ENCODE measurements around the gene CACNA2D3.

The CACNA2D3 gene

DNA sequence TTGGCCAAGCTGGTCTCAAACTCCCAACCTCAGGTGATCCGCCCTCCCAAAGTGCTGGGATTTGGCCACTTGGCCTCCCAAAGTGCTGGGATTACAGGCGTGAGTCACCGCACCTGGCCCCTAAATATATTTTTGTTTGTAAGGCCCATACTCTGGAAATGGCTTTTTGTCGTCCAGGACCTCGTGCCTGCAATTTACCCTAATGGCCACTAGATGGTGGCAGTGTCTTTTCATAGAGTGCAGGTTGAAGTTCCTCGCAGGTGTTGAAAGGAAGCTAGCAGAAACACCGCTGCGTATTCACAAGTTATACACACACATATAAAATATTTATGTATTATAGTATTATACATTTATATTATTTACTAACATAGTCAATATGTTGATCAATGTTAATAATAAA lies 708.3 kb downstream of the CACNA2D3 start:
- Histone ChIP-seq H3K4me1 (ENCODE audit: control insufficient read depth in 2 of 2, insufficient read depth in 1 of 2, low read depth in 1 of 2, low read length in 2 of 2) (no peaks in the 10 kb centered on the region), H3K18ac (ENCODE audit: low read length) (no peak overlapping the region), H3K14ac (ENCODE audit: low read length) (no peak overlapping the region), H3K27ac (replicated peaks; ENCODE audit: low read length) (no peak overlapping the region), H2AK5ac (ENCODE audit: low read depth, low read length) (no peak overlapping the region), H2BK12ac (ENCODE audit: low read length) (no peak overlapping the region), H2BK5ac (ENCODE audit: low read length) (no peak overlapping the region), H3K9ac (ENCODE audit: low read depth, low read length, poor library complexity) (no peak overlapping the region), H2BK120ac (ENCODE audit: low read depth, low read length) (no peak overlapping the region), H4K91ac (ENCODE audit: low read depth, low read length, poor library complexity) (no peak overlapping the region), H2BK15ac (ENCODE audit: low read length) (no peak overlapping the region), H2AFZ (ENCODE audit: low read length) (no peak overlapping the region), H4K8ac (ENCODE audit: low read depth, low read length) (no peak overlapping the region), H3K4ac (ENCODE audit: low read length) (no peak overlapping the region), H3K23ac (ENCODE audit: low read depth, low read length, poor library complexity) (no peak overlapping the region), H3K36me3 (replicated peaks in 1 of 2; ENCODE audit: control insufficient read depth in 2 of 2, insufficient read depth in 2 of 2, low read length in 2 of 2) (no peaks in the 10 kb centered on the region), H3K4me3 (ENCODE audit: low read length in 2 of 2) (no peak overlapping the region), H3K4me2 (ENCODE audit: insufficient read depth, low read length, poor library complexity, severe bottlenecking) (no peak overlapping the region), H3K79me1 (ENCODE audit: low read depth, low read length) (no peaks in the 10 kb centered on the region), H3K9me3 (replicated peaks in 1 of 2; ENCODE audit: control insufficient read depth in 2 of 2, insufficient read depth in 1 of 2, low read depth in 1 of 2, low read length in 2 of 2) (peaks cover 5 to 9% of the 10 kb centered on the region in 2 donors), H3K27me3 (ENCODE audit: control insufficient read depth in 3 of 3, insufficient read depth in 3 of 3, low read depth in 1 of 3, low read length in 3 of 3) (no peaks in the 10 kb centered on the region)
- no peak for DNase-seq (ENCODE audit: low spot score)
- no CpG with 5 or more reads among the region's 8 CpGs for WGBS, 2 donors (ENCODE audit: extremely low coverage in 2 of 2, insufficient read length in 2 of 2, insufficient replicate concordance in 1 of 2)

- Histone ChIP-seq H3K14ac (ENCODE audit: low read length) (no peak overlapping the region), H2AK5ac (ENCODE audit: low read depth, low read length) (no peak overlapping the region), H3K4me2 (ENCODE audit: insufficient read depth, low read length, poor library complexity, severe bottlenecking) (no peak overlapping the region), H3K23ac (ENCODE audit: low read depth, low read length, poor library complexity) (no peak overlapping the region), H3K79me1 (ENCODE audit: low read depth, low read length) (no peaks in the 10 kb centered on the region), H2BK5ac (ENCODE audit: low read length) (no peak overlapping the region), H2BK15ac (ENCODE audit: low read length) (no peak overlapping the region), H4K8ac (ENCODE audit: low read depth, low read length) (no peak overlapping the region), H3K27me3 (ENCODE audit: control insufficient read depth in 3 of 3, insufficient read depth in 3 of 3, low read depth in 1 of 3, low read length in 3 of 3) (no peaks in the 10 kb centered on the region), H3K4ac (ENCODE audit: low read length) (no peak overlapping the region), H3K4me1 (ENCODE audit: control insufficient read depth in 2 of 2, insufficient read depth in 1 of 2, low read depth in 1 of 2, low read length in 2 of 2) (no peaks in the 10 kb centered on the region), H3K4me3 (ENCODE audit: low read length in 2 of 2) (no peak overlapping the region), H3K36me3 (replicated peaks in 1 of 2; ENCODE audit: control insufficient read depth in 2 of 2, insufficient read depth in 2 of 2, low read length in 2 of 2) (no peaks in the 10 kb centered on the region), H2BK120ac (ENCODE audit: low read depth, low read length) (no peak overlapping the region), H4K91ac (ENCODE audit: low read depth, low read length, poor library complexity) (no peak overlapping the region), H2BK12ac (ENCODE audit: low read length) (no peak overlapping the region), H3K9ac (ENCODE audit: low read depth, low read length, poor library complexity) (no peak overlapping the region), H3K9me3 (replicated peaks in 1 of 2; ENCODE audit: control insufficient read depth in 2 of 2, insufficient read depth in 1 of 2, low read depth in 1 of 2, low read length in 2 of 2) (peaks cover 5 to 9% of the 10 kb centered on the region in 2 donors), H3K18ac (ENCODE audit: low read length) (no peak overlapping the region), H2AFZ (ENCODE audit: low read length) (no peak overlapping the region), H3K27ac (replicated peaks; ENCODE audit: low read length) (no peak overlapping the region)
- no CpG with 5 or more reads among the region's 2 CpGs for WGBS, 2 donors (ENCODE audit: extremely low coverage in 2 of 2, insufficient read length in 2 of 2, insufficient replicate concordance in 1 of 2)
- no peak for DNase-seq (ENCODE audit: low spot score)
Measured at GRCh38 chr3:54831112-54831511, 708.8 kb downstream of the CACNA2D3 start.

DNA sequence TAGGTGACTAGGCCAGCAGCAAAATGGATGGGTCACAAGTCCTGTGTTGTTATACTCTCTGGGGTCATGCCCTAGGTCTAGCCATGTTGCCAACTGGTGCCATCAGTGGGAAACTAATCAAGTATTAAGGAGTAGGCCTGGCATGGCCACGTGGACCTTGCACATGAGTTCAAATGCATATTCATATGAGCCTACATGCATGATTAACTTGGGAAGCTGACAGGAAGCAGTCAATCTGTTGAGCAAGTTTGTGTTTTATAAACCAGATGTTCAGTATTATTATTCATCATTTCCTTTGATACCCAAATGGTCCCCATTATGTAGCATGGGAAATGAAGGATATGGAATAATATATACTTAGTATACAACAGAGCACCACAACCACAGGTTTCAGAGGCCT lies 710.5 kb downstream of the CACNA2D3 start:
- H2AK5ac ChIP-seq (ENCODE audit: low read depth, low read length), result no peak overlapping the region
- H3K18ac ChIP-seq (ENCODE audit: low read length), result no peak overlapping the region
- no peak overlapping the region for H2BK15ac ChIP-seq (ENCODE audit: low read length)
- no CpG with 5 or more reads among the region's 1 CpG for WGBS, 2 donors (ENCODE audit: extremely low coverage in 2 of 2, insufficient read length in 2 of 2, insufficient replicate concordance in 1 of 2)
- H3K4me1 ChIP-seq (ENCODE audit: control insufficient read depth in 2 of 2, insufficient read depth in 1 of 2, low read depth in 1 of 2, low read length in 2 of 2), result peaks cover 0 to 2% of the 10 kb centered on the region in 2 donors
- H2BK12ac ChIP-seq (ENCODE audit: low read length), result no peak overlapping the region
- H4K8ac ChIP-seq (ENCODE audit: low read depth, low read length), result no peak overlapping the region
- no peak overlapping the region for H2AFZ ChIP-seq (ENCODE audit: low read length)
- H3K4ac ChIP-seq (ENCODE audit: low read length), result no peak overlapping the region
- no peak overlapping the region for H4K91ac ChIP-seq (ENCODE audit: low read depth, low read length, poor library complexity)
- no peak overlapping the region for H3K9ac ChIP-seq (ENCODE audit: low read depth, low read length, poor library complexity)
- no peak overlapping the region for H2BK120ac ChIP-seq (ENCODE audit: low read depth, low read length)
- H3K14ac ChIP-seq (ENCODE audit: low read length), result no peak overlapping the region
- no peak for DNase-seq (ENCODE audit: low spot score)
- H3K4me2 ChIP-seq (ENCODE audit: insufficient read depth, low read length, poor library complexity, severe bottlenecking), result no peak overlapping the region
- peaks cover 5 to 9% of the 10 kb centered on the region in 2 donors for H3K9me3 ChIP-seq (replicated peaks in 1 of 2; ENCODE audit: control insufficient read depth in 2 of 2, insufficient read depth in 1 of 2, low read depth in 1 of 2, low read length in 2 of 2)
- no peaks in the 10 kb centered on the region for H3K36me3 ChIP-seq (replicated peaks in 1 of 2; ENCODE audit: control insufficient read depth in 2 of 2, insufficient read depth in 2 of 2, low read length in 2 of 2)
- no peaks in the 10 kb centered on the region for H3K79me1 ChIP-seq (ENCODE audit: low read depth, low read length)
- H3K4me3 ChIP-seq (ENCODE audit: low read length in 2 of 2), result no peak overlapping the region
- no peaks in the 10 kb centered on the region for H3K27me3 ChIP-seq (ENCODE audit: control insufficient read depth in 3 of 3, insufficient read depth in 3 of 3, low read depth in 1 of 3, low read length in 3 of 3)
- H3K27ac ChIP-seq (replicated peaks; ENCODE audit: low read length), result no peak overlapping the region
- H3K23ac ChIP-seq (ENCODE audit: low read depth, low read length, poor library complexity), result no peak overlapping the region
- H2BK5ac ChIP-seq (ENCODE audit: low read length), result no peak overlapping the region

- Histone ChIP-seq H3K4me2 (ENCODE audit: insufficient read depth, low read length, poor library complexity, severe bottlenecking) (no peak overlapping the region), H3K9me3 (replicated peaks in 1 of 2; ENCODE audit: control insufficient read depth in 2 of 2, insufficient read depth in 1 of 2, low read depth in 1 of 2, low read length in 2 of 2) (peaks cover 0 to 3% of the 10 kb centered on the region in 2 donors), H3K4me1 (ENCODE audit: control insufficient read depth in 2 of 2, insufficient read depth in 1 of 2, low read depth in 1 of 2, low read length in 2 of 2) (peaks cover 0 to 2% of the 10 kb centered on the region in 2 donors), H3K36me3 (replicated peaks in 1 of 2; ENCODE audit: control insufficient read depth in 2 of 2, insufficient read depth in 2 of 2, low read length in 2 of 2) (no peaks in the 10 kb centered on the region), H3K27ac (replicated peaks; ENCODE audit: low read length) (no peak overlapping the region), H3K4ac (ENCODE audit: low read length) (no peak overlapping the region), H2BK12ac (ENCODE audit: low read length) (no peak overlapping the region), H2BK15ac (ENCODE audit: low read length) (no peak overlapping the region), H3K4me3 (ENCODE audit: low read length in 2 of 2) (no peak overlapping the region), H3K23ac (ENCODE audit: low read depth, low read length, poor library complexity) (no peak overlapping the region), H3K14ac (ENCODE audit: low read length) (no peak overlapping the region), H2BK5ac (ENCODE audit: low read length) (no peak overlapping the region), H2AFZ (ENCODE audit: low read length) (no peak overlapping the region), H3K9ac (ENCODE audit: low read depth, low read length, poor library complexity) (no peak overlapping the region), H4K8ac (ENCODE audit: low read depth, low read length) (no peak overlapping the region), H4K91ac (ENCODE audit: low read depth, low read length, poor library complexity) (no peak overlapping the region), H3K18ac (ENCODE audit: low read length) (no peak overlapping the region), H3K79me1 (ENCODE audit: low read depth, low read length) (no peaks in the 10 kb centered on the region), H2BK120ac (ENCODE audit: low read depth, low read length) (no peak overlapping the region), H2AK5ac (ENCODE audit: low read depth, low read length) (no peak overlapping the region), H3K27me3 (ENCODE audit: control insufficient read depth in 3 of 3, insufficient read depth in 3 of 3, low read depth in 1 of 3, low read length in 3 of 3) (no peaks in the 10 kb centered on the region)
- no CpG with 5 or more reads among the region's 3 CpGs for WGBS, 2 donors (ENCODE audit: extremely low coverage in 2 of 2, insufficient read length in 2 of 2, insufficient replicate concordance in 1 of 2)
- no peak for DNase-seq (ENCODE audit: low spot score)
Measured at GRCh38 chr3:54835701-54836100, 713.3 kb downstream of the CACNA2D3 start.

Data from neuronal stem cell (in vitro differentiated cells).